ENCODE results near the gene SPRING1. TPM values are rescaled to one million over a fixed set of nuclear protein-coding genes. Genes with fewer than 3 reads are reported as not detected.

Gene SPRING1
- total RNA-seq, 4 donors from 2014 or later, result 6.2 to 19.2 (median 16.3) TPM

DNA sequence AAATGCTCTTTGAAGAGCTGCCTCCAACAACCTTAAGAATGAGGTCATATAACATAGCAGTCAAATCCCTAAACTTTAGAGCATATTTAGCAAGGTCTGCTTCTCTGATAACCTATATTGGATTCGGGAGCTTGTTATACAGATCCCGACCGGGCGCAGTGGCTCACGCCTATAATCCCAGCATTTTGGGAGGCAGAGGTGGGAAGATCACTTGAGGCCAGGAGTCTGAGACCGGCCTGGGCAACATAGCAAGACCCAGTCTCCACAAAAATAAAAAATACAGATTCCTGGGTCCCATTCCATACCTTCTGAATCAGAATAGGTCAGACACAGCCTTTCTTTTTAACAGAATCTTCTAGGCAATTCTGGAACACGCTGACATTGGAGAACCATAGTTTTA, 46.7 kb downstream of the SPRING1 start:
- 95% methylated on average over 7 of the region's 7 CpGs for WGBS
- TF ChIP-seq EP300 (IDR thresholded peaks at IDR 0.05), result no peak
- TF ChIP-seq, protein P1, sequence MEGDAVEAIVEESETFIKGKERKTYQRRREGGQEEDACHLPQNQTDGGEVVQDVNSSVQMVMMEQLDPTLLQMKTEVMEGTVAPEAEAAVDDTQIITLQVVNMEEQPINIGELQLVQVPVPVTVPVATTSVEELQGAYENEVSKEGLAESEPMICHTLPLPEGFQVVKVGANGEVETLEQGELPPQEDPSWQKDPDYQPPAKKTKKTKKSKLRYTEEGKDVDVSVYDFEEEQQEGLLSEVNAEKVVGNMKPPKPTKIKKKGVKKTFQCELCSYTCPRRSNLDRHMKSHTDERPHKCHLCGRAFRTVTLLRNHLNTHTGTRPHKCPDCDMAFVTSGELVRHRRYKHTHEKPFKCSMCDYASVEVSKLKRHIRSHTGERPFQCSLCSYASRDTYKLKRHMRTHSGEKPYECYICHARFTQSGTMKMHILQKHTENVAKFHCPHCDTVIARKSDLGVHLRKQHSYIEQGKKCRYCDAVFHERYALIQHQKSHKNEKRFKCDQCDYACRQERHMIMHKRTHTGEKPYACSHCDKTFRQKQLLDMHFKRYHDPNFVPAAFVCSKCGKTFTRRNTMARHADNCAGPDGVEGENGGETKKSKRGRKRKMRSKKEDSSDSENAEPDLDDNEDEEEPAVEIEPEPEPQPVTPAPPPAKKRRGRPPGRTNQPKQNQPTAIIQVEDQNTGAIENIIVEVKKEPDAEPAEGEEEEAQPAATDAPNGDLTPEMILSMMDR (IDR thresholded peaks at IDR 0.05), result no peak
- no peak for TF ChIP-seq POLR2A (IDR thresholded peaks at IDR 0.05; ENCODE audit: low read depth)
- TF ChIP-seq POLR2AphosphoS5 (IDR thresholded peaks at IDR 0.05), result no peak
- intact Hi-C loops (cut with DNase I), result no loop called here

DNA sequence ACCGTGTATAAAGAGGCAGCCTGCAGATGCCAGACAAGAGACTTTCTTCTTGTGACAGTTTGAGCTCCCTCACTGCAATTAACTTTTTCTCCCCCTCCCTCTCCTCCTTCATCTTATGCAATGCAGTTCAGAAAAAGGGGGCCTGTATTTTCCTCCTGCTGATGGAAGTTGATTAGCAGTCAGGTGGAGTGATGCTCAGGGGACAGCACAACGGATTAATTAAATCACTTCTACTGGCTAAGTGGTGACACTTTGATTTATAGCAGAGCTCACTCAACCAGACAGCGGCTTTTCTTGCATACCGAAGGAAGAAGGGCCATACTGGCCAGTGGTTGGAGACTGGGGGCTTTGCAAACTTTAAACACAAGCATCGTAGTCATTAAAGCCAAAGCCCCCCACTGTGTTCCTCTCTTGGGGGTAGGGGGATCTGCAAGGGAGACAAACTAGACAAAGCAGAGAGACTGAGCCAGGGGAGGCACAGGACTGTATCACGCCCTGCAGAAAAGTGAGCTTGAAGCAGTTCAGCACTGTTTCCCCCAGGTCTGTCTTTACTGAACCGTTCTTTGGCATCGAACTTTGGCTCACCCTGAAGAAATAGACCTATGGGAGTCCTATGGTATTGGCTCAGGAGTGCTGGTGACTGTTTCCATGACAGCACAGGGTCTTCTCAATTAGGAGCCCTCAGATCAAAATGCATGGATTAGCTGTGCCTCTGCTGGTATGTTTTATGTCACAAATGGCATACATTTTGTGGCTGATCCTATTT, 47.7 kb downstream of the SPRING1 start:
- Histone ChIP-seq H3K4me1 (peaks cover 13 to 25% (median 17%) of the 10 kb centered on the region in 4 donors), H3K9me3 (no peaks in the 10 kb centered on the region), H3K27me3 (peaks cover 0 to 53% (median 14%) of the 10 kb centered on the region in 4 donors), H3K27ac (replicated peaks in 1 of 4) (no peak overlapping the region), H3K4me3 (no peak overlapping the region), H3K36me3 (no peaks in the 10 kb centered on the region)
- TF ChIP-seq POLR2AphosphoS5 (IDR thresholded peaks at IDR 0.05) (no peak), POLR2A (IDR thresholded peaks at IDR 0.05; ENCODE audit: low read depth) (no peak), EP300 (IDR thresholded peaks at IDR 0.05) (no peak)
- TF ChIP-seq, protein P1 (IDR thresholded peaks at IDR 0.05), result no peak
- no peak for DNase-seq (ENCODE audit: extremely low spot score)
- intact Hi-C loops (cut with DNase I), result no loop called here
- 68% methylated on average over 8 of the region's 8 CpGs for WGBS

More for the DNA sequence above, 46.7 kb downstream of the SPRING1 start:
- Histone ChIP-seq H3K9me3 (no peaks in the 10 kb centered on the region), H3K27me3 (peaks cover 0 to 59% (median 14%) of the 10 kb centered on the region in 4 donors), H3K4me1 (peaks cover 13 to 26% (median 17%) of the 10 kb centered on the region in 4 donors), H3K36me3 (no peaks in the 10 kb centered on the region), H3K27ac (replicated peaks in 1 of 4) (no peak overlapping the region), H3K4me3 (no peak overlapping the region)
- no peak for DNase-seq (ENCODE audit: extremely low spot score)

DNA sequence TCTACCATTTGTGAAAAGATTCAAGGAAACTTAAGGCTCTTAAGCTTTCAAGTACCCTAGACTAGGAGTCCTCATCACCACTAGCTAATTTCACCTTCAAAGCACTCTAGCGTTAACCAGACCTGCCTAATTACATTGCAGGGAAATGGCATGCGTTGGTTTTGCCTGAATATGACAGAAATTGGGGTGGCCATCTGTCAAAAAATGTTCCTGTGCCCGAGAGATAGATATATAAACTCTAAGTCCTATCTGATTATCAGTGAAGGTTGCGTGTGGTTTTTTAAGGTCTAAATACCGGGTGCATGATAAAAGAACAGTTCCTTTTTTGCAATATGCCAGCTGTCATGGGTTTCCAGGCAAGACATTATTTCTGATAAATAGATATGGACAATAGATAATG, 48.3 kb downstream of the SPRING1 start:
- Histone ChIP-seq H3K36me3 (no peaks in the 10 kb centered on the region), H3K9me3 (no peaks in the 10 kb centered on the region), H3K4me3 (no peak overlapping the region), H3K4me1 (peaks cover 13 to 19% (median 16%) of the 10 kb centered on the region in 4 donors), H3K27me3 (peaks cover 0 to 49% (median 14%) of the 10 kb centered on the region in 4 donors), H3K27ac (replicated peaks in 1 of 4) (no peak overlapping the region)
- TF ChIP-seq POLR2A (IDR thresholded peaks at IDR 0.05; ENCODE audit: low read depth), result no peak
- TF ChIP-seq EP300 (IDR thresholded peaks at IDR 0.05), result no peak
- TF ChIP-seq, protein P1 (IDR thresholded peaks at IDR 0.05), result no peak
- TF ChIP-seq POLR2AphosphoS5 (IDR thresholded peaks at IDR 0.05), result no peak
- intact Hi-C loops (cut with DNase I), result no loop called here
- WGBS, result 58% methylated on average over 5 of the region's 5 CpGs
- no peak for DNase-seq (ENCODE audit: extremely low spot score)

Small RNA genes lying within 50 kb of the gene (small RNA-seq; reads per million reads assigned to genes)
- 0 reads per million in 3 donors for gene RNU6-558P

Other genes starting within 250 kb of the SPRING1 start
- 1 to 10 TPM in 2 of 4 donors, under 1 TPM in 1, not detected in 1; 0.83 to 3.0 (median 1.8) TPM for gene MAP1LC3B2, start 178.7 kb downstream of the SPRING1 start, total RNA-seq
- under 1 TPM; 0.17 to 0.63 (median 0.34) TPM for gene RNFT2, start 246 bp upstream of the SPRING1 start, total RNA-seq
- under 1 TPM in 2 of 4 donors, not detected in 2; 0.11 to 0.17 TPM for gene HRK, start 143.4 kb upstream of the SPRING1 start, total RNA-seq
- gene FBXW8, start 172.9 kb upstream of the SPRING1 start, total RNA-seq, result 10 to 100 TPM; 11.9 to 13.9 (median 13.3) TPM

All from esophagus muscularis mucosa (tissue), 4 donors.